Psoas muscle (tissue), 8 donors: Measurements from ENCODE around the gene SART3. TPM values are rescaled to one million over a fixed set of nuclear protein-coding genes. Genes with fewer than 3 reads are reported as not detected.

Source experiments
- ATAC-seq, 4 donors: fragments of 200-7000 bp; cut with Tn5 transposase; one replicate each; pipeline ENCODE4 v1.9.1; 2020; ENCODE audit warnings: moderate library complexity in 3 of 4, mild to moderate bottlenecking in 2 of 4
- DNase-seq, 2 donors: peaks; one replicate each; pipeline ENCODE4 v3.0.0-alpha.2; 2020
- H3K27ac ChIP-seq: fragments of 200-600 bp; one replicate; pipeline ENCODE4 v1.8.0; 2022
- H3K27me3 ChIP-seq, 3 donors: fragments of 200-600 bp in 1 of 3; one replicate each; pipeline versions ENCODE4 v1.6.1 to v1.8.0; 2013 to 2022; ENCODE audit warnings: low read length in 2 of 3, mild to moderate bottlenecking in 2 of 3, moderate library complexity in 1 of 3; ENCODE audit not compliant: insufficient read depth in 3 of 3
- H3K36me3 ChIP-seq, 2 donors: fragments of 200-600 bp in 1 of 2; one replicate each; pipeline versions ENCODE4 v1.6.1 to v1.8.0; 2013 to 2022; ENCODE audit warnings: low read depth in 1 of 2, mild to moderate bottlenecking in 1 of 2, moderate library complexity in 1 of 2; ENCODE audit not compliant: insufficient read depth in 1 of 2
- H3K4me1 ChIP-seq: fragments of 200-600 bp; one replicate; pipeline ENCODE4 v1.8.0; 2022
- H3K4me3 ChIP-seq: fragments of 200-600 bp; one replicate; pipeline ENCODE4 v1.8.0; 2022; ENCODE audit warnings: mild to moderate bottlenecking
- H3K9me3 ChIP-seq: fragments of 200-600 bp; one replicate; pipeline ENCODE4 v1.8.0; 2022
- WGBS, 3 donors: extraction: QIAGEN DNeasy Blood & Tissue Kit; methylation state at CpG; one replicate each; pipeline versions ENCODE4 v1.1.6 to v1.1.7; 2013; 5-methylcytosine and 5-hydroxymethylcytosine counted together
- intact Hi-C, 2 donors: fragments of 100-400 bp; cut with DNase I; formaldehyde crosslinking; loops; one replicate each; pipeline versions ENCODE4 v1.11.0 to v1.14.2; 2022
- polyA plus RNA-seq, 3 donors: library from polyadenylated mRNA; stranded (reverse); fragments of 200-250 nt; gene quantifications; one replicate each; pipeline ENCODE4 v1.2.3, GENCODE V29; 2013
- total RNA-seq, 4 donors: library from RNA; stranded (reverse); fragmentation: NEBNext Ultra II Directional in 2 of 4; extraction: Animal tissue kit (Norgen Biotek cat#: 25700) in 2 of 4; gene quantifications; one replicate each; pipeline versions ENCODE4 v1.2.1 to v1.2.4, GENCODE V29; 2021 to 2023
- TF ChIP-seq, protein P1 (sequence below): fragments of 200-600 bp; IDR thresholded peaks from one replicate; pipeline ENCODE4 v1.8.0; 2022; ENCODE audit warnings: antibody characterized with exemption
- donor health status: healthy with polysubstance abuse.
- donor health status: DM: no; HTN: no; CAD: no; lungs with moderate emphysema.
- donor health status: Bipolar disorder and iron deficiency.
- donor health status: healthy.
- donor health status: DM: yes; HTN: yes; CAD: no.
- donor health status: DM: no; HTN: no; CAD: no.
- donor health status: DM: no; HTN: no; CAD: no.
- donor health status: DM: yes; HTN: yes; CAD: no.

SART3 gene
- total and polyA plus RNA-seq, 7 donors = 13.4 to 35.3 (median 24.2) TPM

DNA sequence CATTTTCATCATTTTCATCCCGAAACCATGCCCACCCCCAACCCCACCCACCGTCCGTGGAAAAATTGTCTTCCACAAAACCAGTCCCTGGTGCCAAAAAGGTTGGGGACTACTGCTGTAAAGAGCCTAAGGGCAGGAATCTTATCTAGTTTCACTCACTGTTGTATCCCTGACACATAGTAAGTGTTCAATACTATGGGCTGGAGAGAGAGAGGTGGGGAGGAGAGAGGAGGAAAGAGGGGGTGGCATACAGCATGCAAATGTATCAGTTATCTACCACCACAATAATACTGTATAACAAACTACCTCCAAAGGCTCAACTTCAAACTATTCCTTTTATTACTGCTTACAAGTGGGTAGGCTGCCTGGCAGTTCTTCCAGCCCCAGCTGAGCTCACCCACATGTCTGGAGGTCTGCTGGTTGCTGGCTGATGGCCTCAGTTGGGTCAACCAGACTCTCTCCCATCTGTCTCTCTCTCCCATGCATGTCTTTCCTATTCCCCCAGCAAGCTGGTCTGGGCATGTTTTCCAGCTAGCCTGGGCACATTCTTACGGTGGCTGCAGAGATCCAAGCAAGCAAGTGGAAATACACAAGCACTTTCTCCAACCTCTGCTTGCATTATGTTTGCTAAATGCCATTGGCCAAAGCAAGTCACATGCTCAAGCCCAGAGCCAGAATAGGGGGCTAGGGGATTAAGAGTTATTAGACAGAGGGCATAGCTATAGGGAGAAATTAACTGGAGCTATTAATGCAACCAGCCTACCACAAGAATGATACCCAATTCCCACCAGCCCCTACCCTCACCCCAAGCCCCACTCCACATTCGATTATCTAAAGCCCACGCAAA, 77.5 kb downstream of the SART3 start:
- no peak overlapping the region for H3K27ac ChIP-seq
- DNase-seq (no peak), ATAC-seq (no peak)
- H3K36me3 ChIP-seq = no peaks in the 10 kb centered on the region
- TF ChIP-seq, protein P1, sequence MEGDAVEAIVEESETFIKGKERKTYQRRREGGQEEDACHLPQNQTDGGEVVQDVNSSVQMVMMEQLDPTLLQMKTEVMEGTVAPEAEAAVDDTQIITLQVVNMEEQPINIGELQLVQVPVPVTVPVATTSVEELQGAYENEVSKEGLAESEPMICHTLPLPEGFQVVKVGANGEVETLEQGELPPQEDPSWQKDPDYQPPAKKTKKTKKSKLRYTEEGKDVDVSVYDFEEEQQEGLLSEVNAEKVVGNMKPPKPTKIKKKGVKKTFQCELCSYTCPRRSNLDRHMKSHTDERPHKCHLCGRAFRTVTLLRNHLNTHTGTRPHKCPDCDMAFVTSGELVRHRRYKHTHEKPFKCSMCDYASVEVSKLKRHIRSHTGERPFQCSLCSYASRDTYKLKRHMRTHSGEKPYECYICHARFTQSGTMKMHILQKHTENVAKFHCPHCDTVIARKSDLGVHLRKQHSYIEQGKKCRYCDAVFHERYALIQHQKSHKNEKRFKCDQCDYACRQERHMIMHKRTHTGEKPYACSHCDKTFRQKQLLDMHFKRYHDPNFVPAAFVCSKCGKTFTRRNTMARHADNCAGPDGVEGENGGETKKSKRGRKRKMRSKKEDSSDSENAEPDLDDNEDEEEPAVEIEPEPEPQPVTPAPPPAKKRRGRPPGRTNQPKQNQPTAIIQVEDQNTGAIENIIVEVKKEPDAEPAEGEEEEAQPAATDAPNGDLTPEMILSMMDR = no peak
- H3K9me3 ChIP-seq = peaks cover 6% of the 10 kb centered on the region
- WGBS, 3 donors = 57 to 63% (median 61%) methylated on average over 6 of the region's 6 CpGs
- H3K4me3 ChIP-seq = no peak overlapping the region
- H3K4me1 ChIP-seq = no peaks in the 10 kb centered on the region
- intact Hi-C loops = no loop called here
- peaks cover 0 to 2% (median 0%) of the 10 kb centered on the region in 3 donors for H3K27me3 ChIP-seq

DNA sequence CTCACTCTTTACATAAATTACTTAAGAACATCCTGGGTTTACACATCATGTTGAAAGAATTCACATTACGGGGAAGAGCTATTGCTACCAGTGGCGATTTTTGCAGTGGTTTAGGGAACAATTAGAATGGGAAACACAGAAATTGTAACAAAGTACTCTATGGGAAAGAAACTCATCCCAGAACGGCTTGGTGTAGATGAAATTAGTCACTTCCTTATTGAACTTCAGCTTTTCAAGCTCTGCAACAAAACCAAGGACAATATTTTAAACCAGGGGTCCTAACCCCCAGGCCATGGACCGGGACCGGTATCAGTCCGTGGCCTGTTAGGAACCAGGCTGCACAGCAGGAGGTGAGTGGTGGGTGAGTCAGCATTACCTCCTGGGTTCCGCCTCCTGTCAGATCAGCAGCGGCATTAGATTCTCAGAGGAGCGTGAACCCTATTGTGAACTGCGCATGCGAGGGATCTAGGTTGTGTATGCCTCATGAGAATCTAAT, 78.2 kb downstream of the SART3 start:
- ATAC-seq (no peak), DNase-seq (no peak)
- no peaks in the 10 kb centered on the region for H3K36me3 ChIP-seq
- peaks cover 0 to 2% (median 0%) of the 10 kb centered on the region in 3 donors for H3K27me3 ChIP-seq
- intact Hi-C loops = no loop called here
- no peak overlapping the region for H3K27ac ChIP-seq
- TF ChIP-seq, protein P1 = no peak
- peaks cover 6% of the 10 kb centered on the region for H3K9me3 ChIP-seq
- H3K4me1 ChIP-seq = no peaks in the 10 kb centered on the region
- 53 to 59% (median 58%) methylated on average over 11 of the region's 11 CpGs for WGBS, 3 donors
- H3K4me3 ChIP-seq = no peak overlapping the region

DNA sequence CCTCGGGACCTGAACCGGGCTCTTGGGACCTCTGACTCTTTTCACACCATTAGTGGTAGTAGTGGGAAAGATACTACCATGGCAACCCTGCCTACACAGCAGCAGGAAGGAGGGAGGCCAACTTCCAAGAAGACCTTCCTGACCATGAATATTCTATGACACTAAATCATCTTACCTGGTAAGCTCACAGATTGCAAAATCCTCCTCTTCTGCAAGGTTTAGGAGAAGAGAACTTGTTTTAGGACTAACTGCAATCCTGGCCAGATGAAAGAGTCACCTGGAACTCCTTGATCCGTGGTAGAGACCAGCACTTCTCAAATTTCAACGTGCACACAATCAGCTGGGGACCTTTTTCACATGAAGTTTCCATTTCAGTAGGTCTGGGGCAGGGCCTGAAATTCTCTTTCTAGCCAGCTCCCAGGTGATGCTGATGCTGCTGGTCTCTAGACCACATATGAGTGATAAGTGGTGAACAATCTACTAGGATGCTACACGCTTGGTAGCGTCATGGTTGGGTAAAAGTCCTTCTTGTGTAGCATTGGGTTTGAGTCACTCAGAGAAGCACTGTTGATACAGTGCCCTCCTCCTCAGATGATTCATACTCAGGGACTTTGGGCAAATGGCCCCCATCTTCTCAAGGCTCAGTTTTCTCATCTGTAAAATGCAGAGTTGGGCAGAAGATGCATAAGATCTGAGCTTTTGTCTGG, 81.5 kb downstream of the SART3 start:
- ATAC-seq = no peak
- Histone ChIP-seq H3K27ac (no peak overlapping the region), H3K4me3 (no peak overlapping the region), H3K36me3 (no peaks in the 10 kb centered on the region), H3K4me1 (no peaks in the 10 kb centered on the region), H3K27me3 (peaks cover 0 to 2% (median 0%) of the 10 kb centered on the region in 3 donors), H3K9me3 (no peaks in the 10 kb centered on the region)
- WGBS, 3 donors = 52 to 56% (median 54%) methylated on average over 6 of the region's 6 CpGs
- intact Hi-C loops = no loop called here
- no peak for DNase-seq
- TF ChIP-seq, protein P1 = no peak

DNA sequence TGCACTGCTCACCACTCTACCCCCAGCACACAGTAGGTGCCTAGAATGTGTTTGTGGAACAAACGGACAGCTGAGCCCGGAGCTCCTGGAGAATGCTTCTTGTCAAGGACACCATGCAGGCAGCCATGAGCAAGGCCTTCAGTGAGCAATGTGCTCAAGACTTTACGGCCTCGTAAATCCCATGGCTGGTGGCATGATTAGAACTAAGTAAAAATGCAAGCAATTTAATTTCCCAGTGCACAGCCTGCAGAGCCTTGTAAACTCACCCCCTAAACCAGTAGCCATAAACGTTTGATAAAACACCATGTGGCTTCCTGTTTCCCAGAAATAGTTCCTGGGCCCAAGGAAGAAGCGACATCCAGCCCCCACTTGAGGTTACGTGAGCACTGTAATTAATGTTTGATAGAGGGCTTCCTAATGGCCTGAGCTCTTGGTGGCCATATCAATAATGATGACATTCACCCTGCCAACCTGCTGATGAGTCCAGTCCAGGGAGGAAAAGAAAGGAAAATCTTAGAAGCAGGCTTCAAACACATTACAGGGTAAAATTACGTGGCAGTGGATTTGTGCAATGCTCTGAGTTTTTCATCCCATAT, 82.3 kb downstream of the SART3 start:
- 51 to 52% (median 52%) methylated on average over 8 of the region's 8 CpGs for WGBS, 3 donors
- H3K4me3 ChIP-seq = no peak overlapping the region
- ATAC-seq (no peak), DNase-seq (no peak)
- no peaks in the 10 kb centered on the region for H3K9me3 ChIP-seq
- peaks cover 0 to 2% (median 0%) of the 10 kb centered on the region in 3 donors for H3K27me3 ChIP-seq
- H3K36me3 ChIP-seq = no peaks in the 10 kb centered on the region
- intact Hi-C loops = no loop called here
- H3K4me1 ChIP-seq = no peaks in the 10 kb centered on the region
- H3K27ac ChIP-seq = no peak overlapping the region
- TF ChIP-seq, protein P1 = no peak
